HCT116 (cell line): ENCODE measurements around the gene SLC12A8. TPM values are rescaled to one million over a fixed set of nuclear protein-coding genes. Genes with fewer than 3 reads are reported as not detected.

Experiments used
- ATAC-seq: fragments of 200-7000 bp; cut with Tn5 transposase; 2 replicates; pipeline ENCODE4 v1.9.1; 2020; ENCODE audit warnings: mild to moderate bottlenecking, moderate library complexity
- BruUV-seq: library from RNA; stranded (reverse); fragments of 400-500 nt; replicated peaks from 2 replicates; lab custom pipeline; 2021; lab: Mats Ljungman, UMichigan
- CTCF ChIA-PET: fragments of 300-600 bp; sonication (Branson Sonifier 250); formaldehyde crosslinking; loops from one replicate; lab custom pipeline; 2021; ENCODE audit warnings: antibody characterized with exemption; lab: Charles Lee
- POLR2A ChIA-PET: fragments of 300-600, 350-600 bp; sonication (Branson Sonifier 250); formaldehyde crosslinking; loops from one replicate; lab custom pipeline; 2021; ENCODE audit warnings: antibody characterized with exemption; lab: Charles Lee
- RAD21 ChIA-PET, 2 experiments: fragments of 300-600 bp; sonication (Branson Sonifier 250); formaldehyde crosslinking; loops; one replicate each; lab custom pipeline; 2023; ENCODE audit warnings: low total read pairs in 2 of 2; ENCODE audit not compliant: uncharacterized antibody in 2 of 2, unreplicated experiment in 2 of 2, low non-redundant PET in 1 of 2; lab: Charles Lee
- DNase-seq: peaks from one replicate; pipeline ENCODE4 v3.0.0-alpha.2; 2010; ENCODE audit warnings: low read depth, low spot score
- H2AFZ ChIP-seq: fragments of 200-600 bp; shearing (Covaris generic), sonication (generic); 2 replicates; pipeline ENCODE4 v1.6.1; 2017; ENCODE audit warnings: low read depth, mixed run types, mixed read lengths, antibody characterized with exemption, low read length; ENCODE audit not compliant: poor library complexity, severe bottlenecking
- H3K27ac ChIP-seq: 2 replicates; pipeline ENCODE4 v1.5.1; 2012; ENCODE audit warnings: low read depth, low read length
- H3K27me3 ChIP-seq: fragments of 200-600 bp; sonication (generic); 2 replicates; pipeline ENCODE4 v1.6.1; 2016; ENCODE audit warnings: mixed run types, low read length, mixed read lengths; ENCODE audit not compliant: insufficient read depth
- H3K36me3 ChIP-seq, 2 experiments: fragments of 200-500 bp in 1 of 2; fragments of 200-600 bp in 1 of 2; sonication (Bioruptor generic) in 1 of 2; sonication (generic) in 1 of 2; 2 replicates each; pipeline versions ENCODE4 v1.5.1 to v1.6.1; 2014 to 2016; ENCODE audit warnings: low read length in 2 of 2, inconsistent platforms in 1 of 2, mixed read lengths in 1 of 2, mixed run types in 1 of 2; ENCODE audit not compliant: insufficient read depth in 2 of 2, control insufficient read depth in 1 of 2
- H3K4me1 ChIP-seq, 2 experiments: fragments of 200-600 bp in 1 of 2; sonication (generic) in 1 of 2; 2 replicates each; pipeline versions ENCODE4 v1.5.1 to v1.6.1; 2012 to 2017; ENCODE audit warnings: low read length in 2 of 2, inconsistent platforms in 1 of 2, mild to moderate bottlenecking in 1 of 2, mixed read lengths in 1 of 2, mixed run types in 1 of 2, moderate library complexity in 1 of 2; ENCODE audit not compliant: insufficient read depth in 2 of 2, control insufficient read depth in 1 of 2
- H3K4me2 ChIP-seq: fragments of 200-600 bp; sonication (generic); 2 replicates; pipeline ENCODE4 v1.6.1; 2017; ENCODE audit warnings: mixed run types, low read length, mixed read lengths
- H3K4me3 ChIP-seq, 2 experiments: fragments of 200-600 bp in 1 of 2; sonication (generic) in 1 of 2; replicated peaks in 1 of 2; 2 replicates each; pipeline ENCODE4 v1.5.1; 2011 to 2016; ENCODE audit warnings: low read length in 2 of 2, control low read depth in 1 of 2, low read depth in 1 of 2, mild to moderate bottlenecking in 1 of 2, mixed read lengths in 1 of 2, mixed run types in 1 of 2
- H3K79me2 ChIP-seq: fragments of 200-600 bp; sonication (generic); 2 replicates; pipeline ENCODE4 v1.6.1; 2017; ENCODE audit warnings: mild to moderate bottlenecking, mixed run types, low read length, moderate library complexity, mixed read lengths; ENCODE audit not compliant: insufficient read depth
- H3K9ac ChIP-seq: fragments of 200-600 bp; sonication (generic); 2 replicates; pipeline ENCODE4 v1.6.1; 2016; ENCODE audit warnings: low read length, mixed read lengths
- H3K9me2 ChIP-seq: fragments of 200-600 bp; sonication (generic), shearing (Covaris generic); 2 replicates; pipeline ENCODE4 v1.6.1; 2017; ENCODE audit warnings: mixed run types, mild to moderate bottlenecking, moderate library complexity; ENCODE audit not compliant: insufficient read depth
- H3K9me3 ChIP-seq, 2 experiments: fragments of 200-500 bp in 1 of 2; fragments of 200-600 bp in 1 of 2; sonication (Bioruptor generic) in 1 of 2; sonication (generic) in 1 of 2; 2 replicates each; pipeline ENCODE4 v1.6.1; 2014 to 2017; ENCODE audit warnings: low read length in 2 of 2, mixed read lengths in 2 of 2, inconsistent platforms in 1 of 2, low read depth in 1 of 2, mild to moderate bottlenecking in 1 of 2, mixed run types in 1 of 2, moderate library complexity in 1 of 2; ENCODE audit not compliant: control insufficient read depth in 1 of 2, insufficient read depth in 1 of 2
- H4K20me1 ChIP-seq: fragments of 200-600 bp; sonication (generic), shearing (Covaris generic); 2 replicates; pipeline ENCODE4 v1.6.1; 2017; ENCODE audit warnings: mixed run types, mild to moderate bottlenecking, moderate library complexity; ENCODE audit not compliant: insufficient read depth
- CEBPB ChIP-seq: IDR thresholded peaks from 2 replicates; pipeline ENCODE4 v1.6.1; 2012; ENCODE audit warnings: low read depth
- CTCF ChIP-seq, 3 experiments: fragments of 200-600 bp in 1 of 3; sonication (generic) in 1 of 3; IDR thresholded peaks in 2 of 3; conservative IDR thresholded peaks in 1 of 3; 2 replicates each; pipeline ENCODE4 v1.5.1; 2012 to 2017; ENCODE audit warnings: low read depth in 2 of 3, low read length in 2 of 3, antibody characterized with exemption in 1 of 3, borderline replicate concordance in 1 of 3, control low read depth in 1 of 3, mild to moderate bottlenecking in 1 of 3, mixed read lengths in 1 of 3, mixed run types in 1 of 3, moderate library complexity in 1 of 3; ENCODE audit not compliant: insufficient read depth in 1 of 3
- EGR1 ChIP-seq: IDR thresholded peaks from 2 replicates; pipeline ENCODE4 v1.6.1; 2012; ENCODE audit warnings: low read depth
- ELF1 ChIP-seq: IDR thresholded peaks from 2 replicates; pipeline ENCODE4 v1.6.1; 2012; ENCODE audit warnings: low read depth, borderline replicate concordance
- EZH2 ChIP-seq: fragments of 200-600 bp; sonication (generic); IDR thresholded peaks from 2 replicates; pipeline ENCODE4 v1.6.1; 2017; ENCODE audit warnings: antibody characterized with exemption, mixed run types
- JUND ChIP-seq: IDR thresholded peaks from 2 replicates; pipeline ENCODE4 v1.6.1; 2012
- MAX ChIP-seq: IDR thresholded peaks from 2 replicates; pipeline ENCODE4 v1.6.1; 2012
- POLR2A ChIP-seq: IDR thresholded peaks from 2 replicates; pipeline ENCODE4 v1.7.0; 2011; ENCODE audit warnings: borderline replicate concordance; ENCODE audit not compliant: insufficient read depth, insufficient read length; ENCODE audit errors: extremely low read depth
- POLR2AphosphoS5 ChIP-seq: IDR thresholded peaks from 2 replicates; pipeline ENCODE4 v1.6.1; 2011; ENCODE audit warnings: mild to moderate bottlenecking, low read depth, low read length, moderate library complexity
- RAD21 ChIP-seq: IDR thresholded peaks from 2 replicates; pipeline ENCODE4 v1.6.1; 2012; ENCODE audit warnings: low read depth, mild to moderate bottlenecking
- SP1 ChIP-seq: IDR thresholded peaks from 2 replicates; pipeline ENCODE4 v1.6.1; 2012; ENCODE audit warnings: low read depth
- YY1 ChIP-seq: IDR thresholded peaks from 2 replicates; pipeline ENCODE4 v1.6.1; 2011; ENCODE audit warnings: low read length, low read depth, moderate library complexity, mild to moderate bottlenecking; ENCODE audit not compliant: insufficient replicate concordance; ENCODE audit errors: extremely low read depth
- ZFX ChIP-seq: fragments of 450-650 bp; IDR thresholded peaks from 2 replicates; pipeline ENCODE4 v1.6.1; 2017
- intact Hi-C: fragments of 100-400 bp; cut with micrococcal nuclease; formaldehyde crosslinking; loops from 2 replicates; pipeline ENCODE4 v1.10.0; 2022
- total RNA-seq: library from RNA; stranded (reverse); gene quantifications from one replicate; pipeline ENCODE4 v1.2.1, GENCODE V29; 2021; ENCODE audit not compliant: unreplicated experiment

SLC12A8 gene
- total RNA-seq, 1 experiment from 2014 or later, result 19.9 TPM

- no peaks in the 10 kb centered on the region for H3K9me3 ChIP-seq
- no peak overlapping the region for H3K4me2 ChIP-seq
- ChIA-PET RAD21 (no interaction called here), POLR2A (no interaction called here), CTCF (no interaction called here)
- no peak overlapping the region for H2AFZ ChIP-seq
- no peaks in the 10 kb centered on the region for H4K20me1 ChIP-seq
- no peak overlapping the region for H3K4me3 ChIP-seq
- DNase-seq, result no peak
- no peak overlapping the region for H3K9ac ChIP-seq
- ATAC-seq, result no peak
- H3K27ac ChIP-seq, result no peak overlapping the region
- no peaks in the 10 kb centered on the region for H3K4me1 ChIP-seq
- H3K9me2 ChIP-seq, result no peaks in the 10 kb centered on the region
- intact Hi-C loops, result no loop called here
- BruUV-seq, result no TSS peak
- H3K79me2 ChIP-seq, result no peaks in the 10 kb centered on the region
- H3K27me3 ChIP-seq, result no peaks in the 10 kb centered on the region
- H3K36me3 ChIP-seq, result peaks cover 4% of the 10 kb centered on the region in 2 experiments; a peak in 3 of 4 replicates
- TF ChIP-seq RAD21 (no peak), EZH2 (no peak), EGR1 (no peak), YY1 (no peak), ELF1 (no peak), MAX (no peak), ZFX (no peak), POLR2AphosphoS5 (no peak), CEBPB (no peak), SP1 (no peak), CTCF (IDR thresholded peaks at IDR 0.05 in 2 of 3, conservative IDR thresholded peaks at IDR 0.05 in 1 of 3; ENCODE audit: borderline replicate concordance in 1 of 3, insufficient read depth in 1 of 3, low read depth in 2 of 3, low read length in 2 of 3) (no peak), POLR2A (no peak), JUND (no peak)
Observed at GRCh38 chr3:125234831-125235230, 22.3 kb upstream of the SLC12A8 start.
